NCI-H2196 (cell line): ENCODE results near the gene VWCE.

Experiments
- DNase-seq: peaks from one replicate; lab custom pipeline; 2025; ENCODE audit not compliant: unreplicated experiment; lab: John Stamatoyannopoulos, UW

VWCE gene

GRCh38 chr11:61294717-61295595, at the start of gene VWCE:
TSS of gene VWCE (minus strand) at chr11:61295316. CDS start at chr11:61295037, 279 bp downstream.
- peak; percentile 55 for DNase-seq

GRCh38 chr11:61343792-61344745, 49.0 kb upstream of the VWCE start:
- no peak for DNase-seq

- DNase-seq = no peak
These were observed 47.2 kb upstream of the VWCE start for GRCh38 chr11:61342207-61342803.

GRCh38 chr11:61341706-61342105, 46.6 kb upstream of the VWCE start:
- DNase-seq = no peak

- no peak for DNase-seq
These were observed 45.9 kb upstream of the VWCE start for GRCh38 chr11:61340979-61341378.

- no peak for DNase-seq
These were observed 44.4 kb upstream of the VWCE start for GRCh38 chr11:61339490-61339878.

GRCh38 chr11:61338783-61339489, 43.8 kb upstream of the VWCE start:
- no peak for DNase-seq

- no peak for DNase-seq
These were observed 42.8 kb upstream of the VWCE start for GRCh38 chr11:61337706-61338470.

- peak; percentile 88 for DNase-seq
These were observed 41.2 kb upstream of the VWCE start for GRCh38 chr11:61336171-61336935.

- DNase-seq = no peak
These were observed 40.2 kb upstream of the VWCE start for GRCh38 chr11:61335355-61335710.

GRCh38 chr11:61334434-61335354, 39.6 kb upstream of the VWCE start:
- DNase-seq = no peak

- DNase-seq = no peak
These were observed 38.7 kb upstream of the VWCE start for GRCh38 chr11:61333550-61334433.

GRCh38 chr11:61332797-61333549, 37.9 kb upstream of the VWCE start, which contains the start of the genes DDB1 and TKFC:
TSS of gene DDB1 (minus strand) at chr11:61333105. CDS start at chr11:61332968, 137 bp downstream.
TSS of gene TKFC (plus strand) at chr11:61333228. CDS start at chr11:61334729, 1,501 bp downstream.
- peak; percentile 96 for DNase-seq

- DNase-seq = no peak
These were observed 37.2 kb upstream of the VWCE start for GRCh38 chr11:61332281-61332796.

GRCh38 chr11:61331651-61332050, 36.5 kb upstream of the VWCE start:
- DNase-seq = no peak

GRCh38 chr11:61329871-61330270, 34.8 kb upstream of the VWCE start:
- DNase-seq = no peak
